Astrocyte (in vitro differentiated cells and primary cell): ENCODE data around the gene MS4A4E.

ENCODE experiments used
- CTCF ChIP-seq: IDR thresholded peaks from 2 replicates; pipeline ENCODE4 v1.5.1; 2011; ENCODE audit warnings: low read depth, mild to moderate bottlenecking, inconsistent platforms, low read length, moderate library complexity; ENCODE audit not compliant: insufficient read depth
- EZH2 ChIP-seq: IDR thresholded peaks from 2 replicates; pipeline ENCODE4 v1.6.1; 2012; ENCODE audit warnings: mild to moderate bottlenecking, low read length, inconsistent platforms; ENCODE audit not compliant: insufficient read depth

GRCh38 chr11:60240662-60241061, 2.3 kb downstream of the MS4A4E start:
- no peak for TF ChIP-seq CTCF
- TF ChIP-seq EZH2, result no peak
